ENCODE data around the gene SMARCC2.
A peak's percentile ranks its signal among the peaks of the same experiment; 100 is the strongest.

Gene SMARCC2

GRCh38 chr12:56124133-56124532 is 65.2 kb downstream of the SMARCC2 start:
- H3K4me3 ChIP-seq (ENCODE audit: low read depth, low read length) = no peak overlapping the region
- DNase-seq (ENCODE audit: low read depth) = no peak
- TF ChIP-seq CTCF (IDR thresholded peaks at IDR 0.05; ENCODE audit: insufficient read depth, low read depth, low read length, missing control alignments) = no peak

DNA sequence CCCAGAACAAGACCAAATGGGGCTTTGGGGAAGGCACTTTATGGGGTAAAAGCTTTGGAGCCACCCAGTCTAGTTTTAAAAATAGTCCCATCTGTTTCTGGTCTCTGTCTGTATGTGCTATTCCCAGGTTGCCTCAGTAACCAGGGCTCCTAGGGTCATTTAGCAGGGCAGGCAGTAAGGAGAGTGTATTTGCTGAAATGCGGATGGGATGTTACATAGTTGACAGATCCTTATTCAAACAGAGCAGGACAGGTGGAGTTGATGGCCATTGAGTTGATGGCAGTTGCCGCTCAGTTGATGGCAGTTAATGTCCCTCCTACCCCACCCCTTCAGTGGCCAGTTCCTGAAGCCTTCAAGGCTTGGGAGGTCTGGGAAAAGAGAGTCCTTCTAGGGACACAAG is 66.6 kb downstream of the SMARCC2 start:
- TF ChIP-seq CTCF (IDR thresholded peaks at IDR 0.05; ENCODE audit: insufficient read depth, low read depth, low read length, missing control alignments) = no peak
- no peak for DNase-seq (ENCODE audit: low read depth)
- H3K4me3 ChIP-seq (ENCODE audit: low read depth, low read length) = no peak overlapping the region

- H3K4me3 ChIP-seq (ENCODE audit: low read depth, low read length) = no peak overlapping the region
- DNase-seq (ENCODE audit: low read depth) = no peak
- no peak for TF ChIP-seq CTCF (IDR thresholded peaks at IDR 0.05; ENCODE audit: insufficient read depth, low read depth, low read length, missing control alignments)
Observed at GRCh38 chr12:56121204-56121870, 67.9 kb downstream of the SMARCC2 start.

GRCh38 chr12:56120158-56120846 is 69.0 kb downstream of the SMARCC2 start:
- TF ChIP-seq CTCF (IDR thresholded peaks at IDR 0.05; ENCODE audit: insufficient read depth, low read depth, low read length, missing control alignments) = no peak
- no peak overlapping the region for H3K4me3 ChIP-seq (ENCODE audit: low read depth, low read length)
- DNase-seq (ENCODE audit: low read depth) = no peak

DNA sequence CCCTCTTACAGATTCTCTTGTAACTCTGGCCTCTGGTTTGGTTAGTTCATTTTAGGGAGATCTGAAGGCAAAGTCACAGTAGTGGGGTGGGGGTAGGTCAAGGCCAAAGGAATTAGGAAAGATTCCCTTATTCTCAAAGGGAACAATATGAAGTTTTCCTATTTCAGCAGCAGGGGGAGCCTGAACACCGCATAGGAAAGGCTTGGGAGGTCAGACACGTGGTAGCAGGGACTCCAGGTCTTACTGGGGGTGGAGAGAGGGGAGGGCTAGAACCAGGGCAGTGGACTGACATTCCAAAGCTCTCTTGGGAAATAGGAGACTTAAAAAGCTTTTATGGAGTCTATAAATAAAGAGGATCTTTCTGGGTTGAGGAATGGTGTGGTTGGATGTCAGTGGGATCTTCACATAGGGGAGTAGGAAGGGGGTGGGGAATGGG is 69.9 kb downstream of the SMARCC2 start:
- peak overlapping the region; percentile 78 for H3K4me3 ChIP-seq (ENCODE audit: low read depth, low read length)
- TF ChIP-seq CTCF (IDR thresholded peaks at IDR 0.05; ENCODE audit: insufficient read depth, low read depth, low read length, missing control alignments) = peak; percentile 70
- peak; percentile 87 for DNase-seq (ENCODE audit: low read depth)

DNA sequence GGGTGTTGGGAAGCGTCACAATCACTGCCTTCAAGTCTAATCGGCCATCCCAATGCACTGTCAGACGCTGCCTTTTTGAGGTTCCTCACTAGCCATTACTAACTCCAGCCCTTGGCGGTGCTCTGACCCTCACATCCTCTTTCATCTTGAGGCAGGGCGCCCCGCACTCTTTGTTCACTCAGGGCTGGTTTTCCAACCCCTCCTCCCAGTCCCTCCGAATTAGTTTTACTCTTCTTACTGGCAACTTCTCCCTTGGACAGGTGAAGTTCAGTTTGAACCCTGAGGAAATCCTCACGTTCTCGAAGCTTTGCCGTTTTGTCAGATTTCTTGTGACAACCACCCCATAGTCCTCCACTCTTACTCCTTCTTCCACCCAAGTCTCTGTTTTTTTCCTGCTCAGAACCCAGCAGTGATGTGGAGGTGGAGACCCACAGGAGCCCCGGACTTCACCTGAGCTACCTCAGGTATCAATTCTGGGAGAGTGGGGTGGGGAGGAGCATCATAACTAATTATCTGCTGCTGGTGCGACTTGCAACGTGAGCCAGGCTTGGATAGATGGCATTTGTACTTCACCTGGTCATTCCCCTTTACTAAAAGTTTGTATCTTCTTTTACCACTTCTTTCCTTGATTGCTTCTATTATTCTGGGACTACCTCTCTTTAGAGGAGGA is 70.5 kb downstream of the SMARCC2 start:
- H3K4me3 ChIP-seq (ENCODE audit: low read depth, low read length) = peak overlapping the region; percentile 78
- DNase-seq (ENCODE audit: low read depth) = no peak
- no peak for TF ChIP-seq CTCF (IDR thresholded peaks at IDR 0.05; ENCODE audit: insufficient read depth, low read depth, low read length, missing control alignments)
